Glutamatergic neuron (in vitro differentiated cells): ENCODE results near the gene HADHB. TPM values are rescaled to one million over a fixed set of nuclear protein-coding genes. Genes with fewer than 3 reads are reported as not detected.
A peak's percentile ranks its signal among the peaks of the same experiment; 100 is the strongest.
"Not testable (repeated sequence)": the region's sequence is repeated elsewhere in the genome, so short reads cannot be mapped to it uniquely, and the experiment has no call there.

Experiments
- DNase-seq: peaks from one replicate; pipeline ENCODE4 v3.0.0; 2022
- H3K27ac Mint-ChIP-seq: one replicate; pipeline ENCODE4 v1.8.0; 2020; ENCODE audit warnings: mild to moderate bottlenecking, mixed read lengths, inconsistent platforms; ENCODE audit not compliant: unreplicated experiment
- H3K27me3 Mint-ChIP-seq: one replicate; pipeline ENCODE4 v1.8.0; 2020; ENCODE audit warnings: mild to moderate bottlenecking, moderate library complexity, mixed read lengths, inconsistent platforms; ENCODE audit not compliant: unreplicated experiment
- H3K36me3 Mint-ChIP-seq: one replicate; pipeline ENCODE4 v1.8.0; 2020; ENCODE audit warnings: mild to moderate bottlenecking, mixed read lengths, inconsistent platforms; ENCODE audit not compliant: unreplicated experiment
- H3K4me1 Mint-ChIP-seq: one replicate; pipeline ENCODE4 v1.8.0; 2020; ENCODE audit warnings: mild to moderate bottlenecking, low read depth, mixed read lengths, inconsistent platforms; ENCODE audit not compliant: unreplicated experiment
- H3K4me3 Mint-ChIP-seq: one replicate; pipeline ENCODE4 v1.8.0; 2020; ENCODE audit warnings: mild to moderate bottlenecking, mixed read lengths, inconsistent platforms; ENCODE audit not compliant: unreplicated experiment
- H3K9me3 Mint-ChIP-seq: one replicate; pipeline ENCODE4 v1.8.0; 2020; ENCODE audit warnings: mild to moderate bottlenecking, moderate library complexity, mixed read lengths, inconsistent platforms; ENCODE audit not compliant: unreplicated experiment
- total RNA-seq: library from RNA; stranded (reverse); fragmentation: NEBNext Ultra II Directional; extraction: Animal tissue kit (Norgen Biotek cat#: 25700); gene quantifications from one replicate; pipeline ENCODE4 v1.2.1, GENCODE V29; 2021; ENCODE audit not compliant: unreplicated experiment
- TF ChIP-seq, protein P1 (sequence below): fragments of 200-600 bp; sonication (generic); IDR thresholded peaks from one replicate; pipeline ENCODE4 v1.5.0; 2021; ENCODE audit not compliant: partially characterized antibody, unreplicated experiment

Gene HADHB
- total RNA-seq, 1 donor from 2014 or later = 30.5 TPM

DNA sequence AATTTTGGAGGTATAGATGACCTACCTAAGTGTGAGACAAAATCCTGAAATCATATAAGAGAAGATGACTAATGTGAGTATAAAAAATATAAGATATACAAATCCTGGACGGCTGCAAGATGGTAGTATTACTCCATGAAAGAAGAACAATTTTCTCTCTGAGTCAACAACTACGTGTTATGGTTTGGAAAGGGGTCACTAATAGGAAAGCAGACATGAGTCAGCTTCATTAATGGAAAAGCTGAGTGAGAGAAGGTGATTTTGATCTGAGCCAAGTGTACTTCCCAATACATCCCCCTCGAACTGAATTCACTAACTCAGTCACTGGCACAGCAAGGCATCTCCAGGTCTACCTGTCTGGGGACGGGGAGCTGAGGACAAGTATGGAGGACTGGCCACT lies 81.1 kb downstream of the HADHB start:
- Mint-ChIP-seq H3K27me3 (no peaks in the 10 kb centered on the region), H3K9me3 (no peaks in the 10 kb centered on the region), H3K27ac (no peak overlapping the region), H3K4me3 (no peak overlapping the region), H3K36me3 (no peaks in the 10 kb centered on the region), H3K4me1 (peaks cover 2% of the 10 kb centered on the region)
- no peak for DNase-seq
- TF ChIP-seq, protein P1, sequence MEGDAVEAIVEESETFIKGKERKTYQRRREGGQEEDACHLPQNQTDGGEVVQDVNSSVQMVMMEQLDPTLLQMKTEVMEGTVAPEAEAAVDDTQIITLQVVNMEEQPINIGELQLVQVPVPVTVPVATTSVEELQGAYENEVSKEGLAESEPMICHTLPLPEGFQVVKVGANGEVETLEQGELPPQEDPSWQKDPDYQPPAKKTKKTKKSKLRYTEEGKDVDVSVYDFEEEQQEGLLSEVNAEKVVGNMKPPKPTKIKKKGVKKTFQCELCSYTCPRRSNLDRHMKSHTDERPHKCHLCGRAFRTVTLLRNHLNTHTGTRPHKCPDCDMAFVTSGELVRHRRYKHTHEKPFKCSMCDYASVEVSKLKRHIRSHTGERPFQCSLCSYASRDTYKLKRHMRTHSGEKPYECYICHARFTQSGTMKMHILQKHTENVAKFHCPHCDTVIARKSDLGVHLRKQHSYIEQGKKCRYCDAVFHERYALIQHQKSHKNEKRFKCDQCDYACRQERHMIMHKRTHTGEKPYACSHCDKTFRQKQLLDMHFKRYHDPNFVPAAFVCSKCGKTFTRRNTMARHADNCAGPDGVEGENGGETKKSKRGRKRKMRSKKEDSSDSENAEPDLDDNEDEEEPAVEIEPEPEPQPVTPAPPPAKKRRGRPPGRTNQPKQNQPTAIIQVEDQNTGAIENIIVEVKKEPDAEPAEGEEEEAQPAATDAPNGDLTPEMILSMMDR = no peak

- H3K9me3 Mint-ChIP-seq = no peaks in the 10 kb centered on the region
- no peaks in the 10 kb centered on the region for H3K4me1 Mint-ChIP-seq
- no peak for DNase-seq
- H3K27me3 Mint-ChIP-seq = no peaks in the 10 kb centered on the region
- H3K36me3 Mint-ChIP-seq = no peaks in the 10 kb centered on the region
- H3K27ac Mint-ChIP-seq = no peak overlapping the region
- H3K4me3 Mint-ChIP-seq = no peak overlapping the region
- TF ChIP-seq, protein P1 = no peak
Measured at GRCh38 chr2:26326514-26326913, 81.8 kb downstream of the HADHB start.

DNA sequence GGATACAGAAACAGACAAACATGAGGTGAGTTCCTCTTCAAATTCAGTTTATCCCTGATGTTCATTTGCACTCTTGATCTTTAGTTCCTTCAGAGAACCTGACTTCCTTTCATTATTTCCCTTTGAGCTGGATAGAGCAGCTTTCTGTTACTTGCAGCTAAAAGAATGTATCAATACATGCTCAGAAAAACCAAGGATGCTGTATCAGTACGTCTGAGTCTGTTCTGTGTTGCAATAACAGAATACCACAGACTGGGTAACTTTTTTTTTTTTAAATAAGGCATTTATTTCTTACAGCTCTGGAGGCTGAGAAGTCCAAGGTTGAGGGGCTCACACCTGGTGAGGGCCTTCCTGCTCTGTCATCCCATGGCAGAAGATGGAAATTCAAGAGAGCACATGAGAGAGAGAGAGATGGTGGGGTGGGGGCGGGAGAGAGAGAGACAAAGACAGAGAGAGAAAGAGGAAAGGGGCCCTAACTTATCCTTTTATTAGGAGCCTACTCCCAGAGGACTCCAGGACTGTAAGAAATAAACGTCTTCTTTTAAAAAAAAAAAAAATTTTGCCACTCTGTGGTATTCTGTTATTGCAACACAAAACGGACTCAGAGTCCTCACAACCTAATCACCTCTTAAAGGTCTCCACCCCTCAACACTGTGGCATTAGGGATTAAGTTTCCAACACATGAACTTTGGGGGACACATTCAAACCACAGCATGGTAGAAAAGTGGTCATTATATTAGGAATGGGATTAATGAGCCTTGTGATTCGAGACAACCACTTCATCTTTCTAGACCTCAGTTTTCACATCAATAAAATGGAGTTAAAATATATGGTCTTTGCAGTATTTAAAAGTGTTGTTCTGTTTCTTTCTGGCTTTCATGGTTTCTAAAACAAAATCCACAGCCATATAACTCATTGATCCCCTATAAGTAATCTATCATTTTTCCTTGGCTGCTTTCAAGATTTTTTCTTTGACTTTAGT lies 82.8 kb downstream of the HADHB start:
- H3K9me3 Mint-ChIP-seq = no peaks in the 10 kb centered on the region

GRCh38 chr2:26329083-26329482 lies 84.3 kb downstream of the HADHB start:
- not testable (repeated sequence) for DNase-seq, H3K4me1 Mint-ChIP-seq, H3K27ac Mint-ChIP-seq, H3K9me3 Mint-ChIP-seq, H3K4me3 Mint-ChIP-seq, H3K36me3 Mint-ChIP-seq, H3K27me3 Mint-ChIP-seq

More for the DNA sequence above, 82.8 kb downstream of the HADHB start:
- H3K4me1 Mint-ChIP-seq = no peaks in the 10 kb centered on the region
- DNase-seq = no peak
- no peak overlapping the region for H3K4me3 Mint-ChIP-seq
- no peak overlapping the region for H3K27ac Mint-ChIP-seq
- no peaks in the 10 kb centered on the region for H3K27me3 Mint-ChIP-seq
- TF ChIP-seq, protein P1 = no peak
- no peaks in the 10 kb centered on the region for H3K36me3 Mint-ChIP-seq

- peak; percentile 93 for DNase-seq
- Mint-ChIP-seq H3K9me3 (no peaks in the 10 kb centered on the region), H3K4me3 (no peak overlapping the region), H3K4me1 (no peaks in the 10 kb centered on the region), H3K36me3 (no peaks in the 10 kb centered on the region), H3K27ac (no peak overlapping the region), H3K27me3 (no peaks in the 10 kb centered on the region)
- TF ChIP-seq, protein P1 = peak; percentile 88
Measured at GRCh38 chr2:26330114-26330549, 85.4 kb downstream of the HADHB start.
